Lung (tissue), 12 donors: Measurements from ENCODE around the gene CRYZL1. TPM values are rescaled to one million over a fixed set of nuclear protein-coding genes. Genes with fewer than 3 reads are reported as not detected.
"Not testable (repeated sequence)": the region's sequence is repeated elsewhere in the genome, so short reads cannot be mapped to it uniquely, and the experiment has no call there.

Experiments used
- ATAC-seq: fragments of 200-7000 bp; cut with Tn5 transposase; one replicate; pipeline ENCODE4 v1.9.1; 2020; ENCODE audit warnings: moderate number of reproducible peaks; ENCODE audit not compliant: insufficient read depth, low FRiP score
- DNase-seq, 3 donors: peaks; one replicate each; pipeline ENCODE4 v3.0.0-alpha.2; 2013 to 2017
- H3K27ac ChIP-seq, 2 donors: one replicate each; pipeline ENCODE4 v1.5.1; 2013; ENCODE audit warnings: mild to moderate bottlenecking in 2 of 2, moderate library complexity in 2 of 2, control low read depth in 1 of 2, inconsistent platforms in 1 of 2, low read depth in 1 of 2, low read length in 1 of 2
- H3K27me3 ChIP-seq, 3 donors: one replicate each; pipeline ENCODE4 v1.5.1; 2013; ENCODE audit warnings: low read length in 2 of 3; ENCODE audit not compliant: control insufficient read depth in 3 of 3, insufficient read depth in 3 of 3
- H3K36me3 ChIP-seq, 4 donors: one replicate each; pipeline ENCODE4 v1.5.1; 2013; ENCODE audit warnings: low read length in 4 of 4, mild to moderate bottlenecking in 1 of 4, moderate library complexity in 1 of 4; ENCODE audit not compliant: control insufficient read depth in 4 of 4, insufficient read depth in 4 of 4
- H3K4me1 ChIP-seq, 5 donors: one replicate each; pipeline ENCODE4 v1.5.1; 2013; ENCODE audit warnings: low read length in 5 of 5, mild to moderate bottlenecking in 2 of 5, moderate library complexity in 1 of 5; ENCODE audit not compliant: control insufficient read depth in 5 of 5, insufficient read depth in 5 of 5
- H3K4me3 ChIP-seq: one replicate; pipeline ENCODE4 v1.5.1; 2013; ENCODE audit warnings: mild to moderate bottlenecking, control low read depth, moderate library complexity
- H3K9ac ChIP-seq, 2 donors: one replicate each; pipeline ENCODE4 v1.5.1; 2013; ENCODE audit warnings: low read length in 2 of 2, control low read depth in 1 of 2; ENCODE audit not compliant: insufficient read depth in 1 of 2
- H3K9me3 ChIP-seq, 4 donors: one replicate each; pipeline ENCODE4 v1.5.1; 2013; ENCODE audit warnings: low read length in 3 of 4, mild to moderate bottlenecking in 1 of 4, moderate library complexity in 1 of 4; ENCODE audit not compliant: control insufficient read depth in 4 of 4, insufficient read depth in 3 of 4
- WGBS, 2 donors: extraction: QIAGEN DNeasy Blood & Tissue Kit; methylation state at CpG; one replicate each; pipeline ENCODE4 v1.1.7; 2013; 5-methylcytosine and 5-hydroxymethylcytosine counted together
- polyA plus RNA-seq, 2 donors: library from polyadenylated mRNA; stranded (reverse); fragments of 200-250 nt; gene quantifications; one replicate each; pipeline ENCODE4 v1.2.1, GENCODE V29; 2013
- total RNA-seq, 2 donors: library from RNA; depleted of rRNA in 1 of 2; stranded (reverse); fragments of >200 nt in 1 of 2; gene quantifications; one replicate each; pipeline ENCODE4 v1.2.1, GENCODE V29; 2014 to 2021
- TF ChIP-seq, protein P1 (sequence below): IDR thresholded peaks from 2 replicates; pipeline ENCODE4 v1.5.1; 2012; ENCODE audit warnings: mild to moderate bottlenecking; ENCODE audit errors: control extremely low read depth, extremely low read depth
- donor health status: control.
- donor health status: control.
- donor health status: Bipolar disorder and iron deficiency.
- donor health status: healthy.
- donor health status: DM: yes; HTN: yes; CAD: no.

Gene CRYZL1
- total and polyA plus RNA-seq, 4 donors = 16.4 to 64.2 (median 30.3) TPM

DNA sequence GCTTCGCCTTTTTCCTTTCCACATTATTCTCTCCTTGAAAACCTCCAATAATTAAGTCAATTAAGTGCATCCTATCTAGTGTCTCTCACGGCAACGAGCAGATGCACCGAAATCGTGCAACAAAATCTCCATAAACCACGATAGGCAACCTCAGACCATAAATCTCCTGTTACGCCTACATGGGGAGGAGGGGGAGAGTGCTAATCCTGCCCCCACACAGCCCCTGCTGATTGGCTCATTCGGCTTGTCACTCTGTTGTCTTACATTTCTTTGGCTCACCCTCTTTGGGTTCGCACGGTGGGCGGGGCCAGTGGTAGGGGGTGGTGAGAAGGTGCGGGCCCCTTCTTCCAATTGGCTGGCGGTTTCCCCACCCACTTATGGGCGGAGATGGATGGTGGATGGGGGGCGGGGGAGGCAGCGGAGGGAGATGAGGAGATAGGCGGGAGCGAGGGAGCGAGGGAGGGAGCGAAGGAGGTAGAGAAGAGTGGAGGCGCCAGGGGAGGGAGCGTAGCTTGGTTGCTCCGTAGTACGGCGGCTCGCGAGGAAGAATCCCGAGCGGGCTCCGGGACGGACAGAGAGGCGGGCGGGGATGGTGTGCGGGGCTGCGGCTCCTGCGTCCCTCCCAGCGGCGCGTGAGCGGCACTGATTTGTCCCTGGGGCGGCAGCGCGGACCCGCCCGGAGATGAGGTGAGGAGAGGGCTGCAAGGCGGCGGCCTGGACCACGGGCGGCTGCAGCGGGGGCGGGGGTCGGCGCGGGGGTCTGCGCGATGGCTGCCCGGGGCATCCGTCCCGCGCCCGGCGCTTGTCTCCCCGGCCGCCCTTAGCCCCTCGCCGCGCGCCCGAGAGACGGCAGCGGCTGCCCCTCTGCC lies 720 bp upstream of the CRYZL1 start, which contains the start of gene ITSN1:
ITSN1 (plus strand) TSS at position 475 of the 869 bp plus-strand sequence. CDS start 76,328 bp downstream, outside the sequence.
- Histone ChIP-seq H3K9me3 (no peaks in the 10 kb centered on the region), H3K9ac (peak within 1 kb of the TSS; percentile 88 to 92), H3K4me3 (peak within 1 kb of the TSS; percentile 93), H3K27ac (peak within 1 kb of the TSS; percentile 86 to 92), H3K27me3 (no peaks in the 10 kb centered on the region), H3K36me3 (peaks cover 0 to 3% (median 0%) of the 10 kb centered on the region in 4 donors), H3K4me1 (peaks cover 0 to 26% (median 5%) of the 10 kb centered on the region in 5 donors)
- ATAC-seq (peak; percentile 93), DNase-seq (peak; percentile 100)
- WGBS, 2 donors = 0% methylated on average over 38 to 71 of the region's 71 CpGs
- TF ChIP-seq, protein P1, sequence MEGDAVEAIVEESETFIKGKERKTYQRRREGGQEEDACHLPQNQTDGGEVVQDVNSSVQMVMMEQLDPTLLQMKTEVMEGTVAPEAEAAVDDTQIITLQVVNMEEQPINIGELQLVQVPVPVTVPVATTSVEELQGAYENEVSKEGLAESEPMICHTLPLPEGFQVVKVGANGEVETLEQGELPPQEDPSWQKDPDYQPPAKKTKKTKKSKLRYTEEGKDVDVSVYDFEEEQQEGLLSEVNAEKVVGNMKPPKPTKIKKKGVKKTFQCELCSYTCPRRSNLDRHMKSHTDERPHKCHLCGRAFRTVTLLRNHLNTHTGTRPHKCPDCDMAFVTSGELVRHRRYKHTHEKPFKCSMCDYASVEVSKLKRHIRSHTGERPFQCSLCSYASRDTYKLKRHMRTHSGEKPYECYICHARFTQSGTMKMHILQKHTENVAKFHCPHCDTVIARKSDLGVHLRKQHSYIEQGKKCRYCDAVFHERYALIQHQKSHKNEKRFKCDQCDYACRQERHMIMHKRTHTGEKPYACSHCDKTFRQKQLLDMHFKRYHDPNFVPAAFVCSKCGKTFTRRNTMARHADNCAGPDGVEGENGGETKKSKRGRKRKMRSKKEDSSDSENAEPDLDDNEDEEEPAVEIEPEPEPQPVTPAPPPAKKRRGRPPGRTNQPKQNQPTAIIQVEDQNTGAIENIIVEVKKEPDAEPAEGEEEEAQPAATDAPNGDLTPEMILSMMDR = no peak

DNA sequence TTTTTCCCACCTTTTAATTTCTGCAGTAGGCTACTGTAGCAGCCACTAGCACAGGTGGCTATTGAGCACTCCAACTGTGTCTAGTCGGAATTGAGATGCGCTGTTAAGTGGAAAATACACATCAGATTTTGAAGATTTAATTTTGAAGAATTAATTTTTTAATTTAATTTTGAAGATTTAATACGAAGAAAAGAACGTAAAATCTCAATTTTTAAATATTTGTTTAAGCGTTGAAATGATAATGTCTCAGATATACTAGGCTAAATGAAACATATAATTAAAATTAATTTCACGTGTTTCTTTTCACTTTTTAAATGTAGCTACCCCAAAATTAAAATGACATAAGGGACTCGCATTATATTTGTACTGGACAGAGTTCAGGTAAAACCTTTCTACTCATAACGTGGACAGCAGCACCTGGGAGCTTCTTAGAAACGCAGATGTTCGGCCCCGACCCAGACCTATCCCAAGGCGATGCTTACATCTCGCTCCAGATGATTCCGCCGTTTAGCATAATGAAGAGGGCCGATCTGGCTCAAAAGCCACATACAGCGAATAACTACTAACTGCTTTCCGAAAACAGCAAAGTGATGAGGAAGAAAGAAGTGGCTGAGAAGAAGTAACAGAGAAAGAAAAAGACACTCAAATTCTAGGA lies 717 bp downstream of the CRYZL1 start:
- ATAC-seq = no peak
- H3K27ac ChIP-seq = peak overlapping the region; percentile 47 to 89
- peaks cover 0 to 3% (median 0%) of the 10 kb centered on the region in 4 donors for H3K36me3 ChIP-seq
- peaks cover 0 to 26% (median 5%) of the 10 kb centered on the region in 5 donors for H3K4me1 ChIP-seq
- 24% methylated on average over 18 of the region's 18 CpGs for WGBS, 2 donors
- TF ChIP-seq, protein P1 = no peak
- peak overlapping the region; percentile 56 for H3K4me3 ChIP-seq
- peak in 2 of 3 donors; percentile 19 to 54 for DNase-seq
- peak overlapping the region; percentile 88 to 92 for H3K9ac ChIP-seq
- no peaks in the 10 kb centered on the region for H3K9me3 ChIP-seq
- no peaks in the 10 kb centered on the region for H3K27me3 ChIP-seq

DNA sequence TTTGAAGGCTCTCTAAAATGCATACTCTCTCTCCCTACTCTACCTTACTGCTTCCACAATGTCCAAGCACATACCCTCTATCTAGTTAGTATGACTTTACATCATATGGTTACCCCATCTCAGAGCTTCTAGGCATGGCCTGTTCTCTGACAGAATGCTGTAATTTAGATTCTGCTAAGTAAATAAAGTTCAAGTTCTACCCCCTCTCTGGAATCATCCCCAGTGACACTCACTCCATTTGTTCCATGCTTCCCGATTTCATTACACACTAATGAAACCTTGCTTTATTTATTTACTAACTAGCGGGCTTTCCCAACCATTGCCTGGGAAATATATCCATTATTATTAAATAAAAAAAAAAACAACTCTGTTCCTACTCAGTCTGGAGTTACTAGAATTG lies 7.3 kb downstream of the CRYZL1 start:
- Histone ChIP-seq H3K4me1 (no peaks in the 10 kb centered on the region), H3K4me3 (no peak overlapping the region), H3K9ac (no peak overlapping the region), H3K27me3 (no peaks in the 10 kb centered on the region), H3K27ac (no peak overlapping the region), H3K9me3 (no peaks in the 10 kb centered on the region), H3K36me3 (peaks cover 0 to 14% (median 4%) of the 10 kb centered on the region in 4 donors)
- no peak for ATAC-seq
- TF ChIP-seq, protein P1 = no peak
- WGBS, 2 donors = 90 to 96% methylated on average over 2 of the region's 2 CpGs
- DNase-seq = no peak

DNA sequence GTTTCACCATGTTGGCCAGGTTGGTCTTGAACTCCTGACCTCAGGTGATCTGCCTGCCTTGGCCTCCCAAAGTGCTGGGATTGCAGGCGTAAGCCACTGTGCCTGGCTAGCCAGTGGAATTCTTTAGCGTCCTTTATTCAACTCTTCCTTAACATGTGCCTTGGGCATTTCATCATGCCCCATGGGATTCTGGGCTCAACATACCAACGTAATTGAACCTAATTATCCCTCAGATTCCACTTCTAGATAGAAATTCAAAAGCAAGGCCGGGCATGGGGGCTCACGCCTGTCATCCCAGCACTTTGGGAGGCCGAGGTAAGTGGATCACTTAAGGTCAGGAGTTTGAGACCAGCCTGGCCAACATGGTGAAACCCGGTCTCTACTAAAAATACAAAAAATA lies 15.4 kb downstream of the CRYZL1 start:
- H3K4me1 ChIP-seq, ATAC-seq, DNase-seq, H3K27ac ChIP-seq, H3K4me3 ChIP-seq, H3K9me3 ChIP-seq, H3K27me3 ChIP-seq, H3K9ac ChIP-seq: not testable (repeated sequence)
- 95 to 98% methylated on average over 7 of the region's 7 CpGs for WGBS, 2 donors
- H3K36me3 ChIP-seq = peaks cover 4 to 23% (median 6%) of the 10 kb centered on the region in 4 donors
